GM18909 (cell line): Measurements from ENCODE around the gene CD48.
"Not testable (repeated sequence)": the region's sequence is repeated elsewhere in the genome, so short reads cannot be mapped to it uniquely, and the experiment has no call there.

ENCODE experiments used
- ATAC-seq: cut with Tn5 transposase; IDR thresholded peaks from one replicate; pipeline ENCODE4 v1.9.1; 2021; ENCODE audit warnings: mild to moderate bottlenecking; ENCODE audit not compliant: unreplicated experiment, poor library complexity

CD48 gene

GRCh38 chr1:160716013-160716412, 4.4 kb upstream of the CD48 start:
- ATAC-seq = no peak

GRCh38 chr1:160714034-160714648, 2.5 kb upstream of the CD48 start:
- ATAC-seq = not testable (repeated sequence)

- no peak for ATAC-seq
These were observed 1.5 kb upstream of the CD48 start for GRCh38 chr1:160713161-160713560.

- peak; percentile 35 for ATAC-seq
These were observed 981 bp upstream of the CD48 start for GRCh38 chr1:160712525-160713080.

- ATAC-seq = no peak
These were observed 383 bp downstream of the CD48 start for GRCh38 chr1:160711276-160711601.

GRCh38 chr1:160710517-160711252, 937 bp downstream of the CD48 start:
- no peak for ATAC-seq

GRCh38 chr1:160709715-160710114, 1.9 kb downstream of the CD48 start:
- ATAC-seq = no peak

- ATAC-seq = peak; percentile 48
These were observed 2.8 kb downstream of the CD48 start for GRCh38 chr1:160708801-160709200.

GRCh38 chr1:160708118-160708517, 3.5 kb downstream of the CD48 start:
- ATAC-seq = no peak

- peak; percentile 24 for ATAC-seq
These were observed 4.2 kb downstream of the CD48 start for GRCh38 chr1:160707236-160708064.

- no peak for ATAC-seq
These were observed 4.9 kb downstream of the CD48 start for GRCh38 chr1:160706526-160707235.

- ATAC-seq = no peak
These were observed 5.9 kb downstream of the CD48 start for GRCh38 chr1:160705742-160706141.

GRCh38 chr1:160705212-160705621, 6.4 kb downstream of the CD48 start:
- ATAC-seq = not testable (repeated sequence)

- ATAC-seq = no peak
These were observed 7.4 kb downstream of the CD48 start for GRCh38 chr1:160704250-160704649.

- ATAC-seq = no peak
These were observed 9.5 kb downstream of the CD48 start for GRCh38 chr1:160702100-160702499.

- not testable (repeated sequence) for ATAC-seq
These were observed 19.2 kb downstream of the CD48 start for GRCh38 chr1:160692390-160692789.

GRCh38 chr1:160685266-160685665, 26.4 kb downstream of the CD48 start:
- no peak for ATAC-seq

- ATAC-seq = no peak
These were observed 28.4 kb downstream of the CD48 start for GRCh38 chr1:160682983-160683865.

GRCh38 chr1:160681891-160682140, 29.8 kb downstream of the CD48 start:
- no peak for ATAC-seq
